Nasal cavity respiratory epithelium epithelial cell of viscerocranial mucosa (primary cell): ENCODE data around the gene TNNC1. TPM values are rescaled to one million over a fixed set of nuclear protein-coding genes. Genes with fewer than 3 reads are reported as not detected.

ENCODE experiments used
- total RNA-seq: library from RNA; depleted of rRNA; stranded (reverse); fragments of >200 nt; gene quantifications from 2 replicates; pipeline ENCODE4 v1.2.3, GENCODE V29; 2014

Gene TNNC1
- 0.68 TPM in 1 of 2 replicates, not detected in the other for total RNA-seq

GRCh38 chr3:52453496-52454249 lies at the start of gene TNNC1:
TSS of gene TNNC1 (minus strand) at chr3:52454041. CDS start at chr3:52454015, 26 bp downstream.

GRCh38 chr3:52494886-52495495 lies 41.1 kb upstream of the TNNC1 start, which contains the start of gene STAB1:
TSS of gene STAB1 (plus strand) at chr3:52495338. CDS start at chr3:52495414, 76 bp downstream.

GRCh38 chr3:52455283-52456168 lies 1.7 kb upstream of the TNNC1 start, which contains the start of gene NISCH:
TSS of gene NISCH (plus strand) at chr3:52455604. CDS start at chr3:52455642, 38 bp downstream.

GRCh38 chr3:52444860-52445793 lies 8.7 kb downstream of the TNNC1 start, which contains the start of gene SEMA3G:
TSS of gene SEMA3G (minus strand) at chr3:52445103. CDS start at chr3:52445027, 76 bp downstream.

Other genes starting within 250 kb of the TNNC1 start
- 0.07 TPM in 1 of 2 replicates, not detected in the other for gene TLR9, start 228.4 kb downstream of the TNNC1 start, total RNA-seq
- 37.3 and 51.0 TPM in 2 replicates for gene TWF2, start 214.9 kb downstream of the TNNC1 start, total RNA-seq
- gene PPM1M, start 208.3 kb downstream of the TNNC1 start, total RNA-seq = 2.7 and 8.1 TPM in 2 replicates
- 84.8 and 99.4 TPM in 2 replicates for gene WDR82, start 175.4 kb downstream of the TNNC1 start, total RNA-seq
- gene GLYCTK, start 166.2 kb downstream of the TNNC1 start, total RNA-seq = 2.4 and 6.2 TPM in 2 replicates
- gene DNAH1, start 137.7 kb downstream of the TNNC1 start, total RNA-seq = 0.68 and 1.9 TPM in 2 replicates
- gene BAP1, start 44.0 kb downstream of the TNNC1 start, total RNA-seq = 77.5 and 103 TPM in 2 replicates
- 8.7 and 10.3 TPM in 2 replicates for gene PHF7, start 43.4 kb downstream of the TNNC1 start, total RNA-seq
- 0.28 and 0.34 TPM in 2 replicates for gene SEMA3G, start 8.9 kb downstream of the TNNC1 start, total RNA-seq
- gene NISCH, start 1.6 kb upstream of the TNNC1 start, total RNA-seq = 27.3 and 65.7 TPM in 2 replicates
- gene STAB1, start 41.3 kb upstream of the TNNC1 start, total RNA-seq = under 0.01 and 0.07 TPM in 2 replicates
- gene NT5DC2, start 79.8 kb upstream of the TNNC1 start, total RNA-seq = 16.7 and 64.4 TPM in 2 replicates
- 3.1 and 8.5 TPM in 2 replicates for gene UQCC5, start 82.6 kb upstream of the TNNC1 start, total RNA-seq
- 70.1 and 109 TPM in 2 replicates for gene PBRM1, start 231.9 kb upstream of the TNNC1 start, total RNA-seq
- 186 and 219 TPM in 2 replicates for gene GNL3, start 232.0 kb upstream of the TNNC1 start, total RNA-seq